GM12878 (cell line): ENCODE data around the gene TCP11L2. TPM values are rescaled to one million over a fixed set of nuclear protein-coding genes. Genes with fewer than 3 reads are reported as not detected.

ENCODE experiments used
- ATAC-seq: fragments of 200-7000 bp; cut with Tn5 transposase; 3 replicates; pipeline ENCODE4 v1.9.1; 2020; ENCODE audit warnings: mild to moderate bottlenecking, moderate library complexity
- BruUV-seq: library from RNA; stranded (reverse); fragments of 400-500 nt; replicated peaks from 2 replicates; lab custom pipeline; 2021; lab: Mats Ljungman, UMichigan
- CTCF ChIA-PET: fragments of 300-600 bp; sonication (Branson Sonifier 250); formaldehyde crosslinking; extraction: SDS; loops from one replicate; lab custom pipeline; 2021; ENCODE audit warnings: inconsistent platforms; lab: Yijun Ruan, JAX
- POLR2A ChIA-PET: fragments of 350-600 bp; formaldehyde crosslinking; extraction: SDS; loops from one replicate; lab custom pipeline; 2021; ENCODE audit warnings: inconsistent platforms; lab: Charles Lee
- RAD21 ChIA-PET: fragments of 300-600 bp; sonication (Branson Sonifier 250); formaldehyde crosslinking; loops from one replicate; lab custom pipeline; 2023; ENCODE audit warnings: antibody characterized with exemption; ENCODE audit not compliant: unreplicated experiment; lab: Charles Lee
- SMC1A ChIA-PET: fragments of 300-600 bp; sonication (Branson Sonifier 250); formaldehyde crosslinking; loops from one replicate; lab custom pipeline; 2023; ENCODE audit not compliant: unreplicated experiment, uncharacterized antibody; lab: Charles Lee
- DNase-seq: peaks from one replicate; pipeline ENCODE4 v3.0.0-alpha.2; 2011; ENCODE audit warnings: low read depth, low spot score
- FAIRE-seq: peaks from 3 replicates; lab custom pipeline; 2011; peaks lifted over from hg19 to GRCh38; lab: Jason Lieb, UNC
- H2AFZ ChIP-seq: 2 replicates; pipeline ENCODE4 v1.6.0; 2011; ENCODE audit warnings: low read depth, low read length, control low read depth; ENCODE audit not compliant: control insufficient read depth
- H3K27ac ChIP-seq: 2 replicates; pipeline ENCODE4 v1.5.1; 2011; ENCODE audit warnings: control low read depth; ENCODE audit not compliant: control insufficient read depth, insufficient read depth
- H3K27me3 ChIP-seq, 2 experiments: replicated peaks in 1 of 2; 2 replicates each; pipeline versions ENCODE4 v1.6.0 to v1.6.1; 2011; ENCODE audit warnings: low read length in 1 of 2; ENCODE audit not compliant: control insufficient read depth in 2 of 2, insufficient read depth in 2 of 2
- H3K36me3 ChIP-seq, 2 experiments: 2 replicates each; pipeline ENCODE4 v1.5.1; 2011; ENCODE audit warnings: low read length in 1 of 2; ENCODE audit not compliant: control insufficient read depth in 2 of 2, insufficient read depth in 2 of 2
- H3K4me1 ChIP-seq: 2 replicates; pipeline ENCODE4 v1.6.1; 2011; ENCODE audit warnings: mild to moderate bottlenecking, low read length, moderate library complexity, mixed read lengths; ENCODE audit not compliant: control insufficient read depth, insufficient read depth
- H3K4me2 ChIP-seq: 2 replicates; pipeline ENCODE4 v1.6.0; 2011; ENCODE audit warnings: control low read depth; ENCODE audit not compliant: control insufficient read depth, insufficient read depth
- H3K4me3 ChIP-seq: fragments of 200-600 bp; sonication (generic); 2 replicates; pipeline ENCODE4 v1.5.1; 2016
- H3K79me2 ChIP-seq: 2 replicates; pipeline ENCODE4 v1.6.0; 2011; ENCODE audit warnings: low read length; ENCODE audit not compliant: control insufficient read depth, insufficient read depth
- H3K9ac ChIP-seq: 2 replicates; pipeline ENCODE4 v1.8.0; 2011; ENCODE audit warnings: low read length, control low read depth, mixed read lengths; ENCODE audit not compliant: control insufficient read depth, insufficient read depth
- H3K9me3 ChIP-seq: replicated peaks from 3 replicates; pipeline ENCODE4 v1.5.1; 2011; ENCODE audit warnings: mild to moderate bottlenecking, low read length; ENCODE audit not compliant: control insufficient read depth, insufficient read depth
- H4K20me1 ChIP-seq: 2 replicates; pipeline ENCODE4 v1.6.0; 2011; ENCODE audit not compliant: control insufficient read depth, insufficient read depth
- ZBED1 ChIP-seq: IDR thresholded peaks from 2 replicates; pipeline ENCODE4 v1.6.1; 2016; ENCODE audit warnings: borderline replicate concordance
- WGBS: methylation state at CpG from one replicate; pipeline ENCODE4 v1.1.6; 2016; ENCODE audit warnings: low lambda C conversion rate; ENCODE audit not compliant: insufficient replicate concordance, insufficient coverage; ENCODE audit errors: missing lambda C conversion rate; 5-methylcytosine and 5-hydroxymethylcytosine counted together
- in situ Hi-C: fragments of 300-500 bp; cut with MboI; formaldehyde crosslinking; loops from 9 replicates; pipeline ENCODE4 v1.14.3; 2018; ENCODE audit warnings: mixed read lengths
- intact Hi-C: fragments of 100-400 bp; cut with micrococcal nuclease; formaldehyde crosslinking; loops from one replicate; pipeline ENCODE4 v1.14.2; 2022; ENCODE audit not compliant: unreplicated experiment
- polyA plus RNA-seq, 11 experiments: library from polyadenylated mRNA; depleted of rRNA in 4 of 11; unstranded in 6 of 11; stranded (reverse) in 5 of 11; fragments of >200 nt; fragmentation: Nextera tagmentation in 4 of 11; fragmentation: Illumina TruSeq in 1 of 11; extraction: Ambion mirVana in 4 of 11; extraction: Trizol in 1 of 11; gene quantifications; 1 replicate in 1 of 11; 2 replicates in 10 of 11; pipeline versions ENCODE4 v1.2.1 to v1.2.3, GENCODE V29; 2011 to 2016; ENCODE audit warnings: inconsistent platforms in 2 of 11, missing spikeins in 2 of 11, low read depth in 1 of 11
- total RNA-seq, 4 experiments: library from RNA; depleted of rRNA in 3 of 4; stranded (reverse); fragments of >200 nt in 3 of 4; fragmentation: Illumina TruSeq in 1 of 4; extraction: Trizol in 1 of 4; gene quantifications; 2 replicates each; pipeline versions ENCODE4 v1.2.1 to v1.2.3, GENCODE V29; 2013 to 2021
- TF ChIP-seq, protein P1 (sequence below): fragments of 450-650 bp; formaldehyde crosslinking; IDR thresholded peaks from 2 replicates; pipeline ENCODE4 v1.4.0; 2020; ENCODE audit warnings: mild to moderate bottlenecking, moderate library complexity

The TCP11L2 gene
- total and polyA plus RNA-seq, 10 of the 15 experiments (the other 5 are each of a cell fraction or from before 2014, with no cell fraction given), result 0.18 to 5.0 (median 0.90) TPM

DNA sequence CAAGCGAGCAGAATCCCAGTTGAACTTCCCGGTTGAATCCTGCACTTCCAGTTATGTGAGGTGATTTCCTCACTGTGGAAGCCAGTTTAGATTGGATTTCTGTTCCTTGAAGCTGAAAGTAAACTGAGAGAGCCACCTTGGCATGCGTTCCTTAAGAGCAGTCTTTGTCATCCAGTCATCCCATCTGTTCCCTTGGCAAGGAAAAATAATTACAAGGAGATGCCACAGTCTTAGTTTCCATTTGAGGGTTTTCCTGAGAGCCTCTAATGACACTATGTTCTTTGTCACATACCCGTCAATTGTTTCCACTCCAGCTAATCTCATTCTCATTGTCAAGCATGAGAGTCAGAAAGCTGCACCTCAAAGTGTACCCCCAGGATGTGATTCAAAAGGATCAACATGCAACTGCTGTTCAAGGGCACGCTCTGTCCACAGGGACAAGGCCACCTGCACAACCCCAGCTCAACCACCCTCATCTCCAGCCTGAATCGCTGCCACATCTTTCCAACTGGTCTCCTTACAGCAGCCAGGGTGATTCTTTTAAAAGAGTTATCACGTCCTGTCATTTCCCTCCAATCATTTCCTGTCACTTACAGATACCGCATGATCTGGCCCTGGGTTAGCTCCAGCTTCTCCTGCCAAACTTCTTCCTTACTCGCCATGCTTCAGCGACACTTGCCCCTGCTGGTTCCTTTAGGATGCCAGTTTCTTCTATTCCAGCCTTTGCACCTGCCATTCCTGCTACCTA lies 18.0 kb upstream of the TCP11L2 start:
- no peak for FAIRE-seq
- 30% methylated on average over 10 of the region's 10 CpGs for WGBS

More for the DNA sequence above, 18.0 kb upstream of the TCP11L2 start:
- no peak overlapping the region for H3K4me2 ChIP-seq
- no peak overlapping the region for H3K27ac ChIP-seq
- POLR2A ChIA-PET, result no interaction called here
- SMC1A ChIA-PET, result interaction anchor here (0.7 to 4.7 kb wide), 5 partner anchors 10 to 57 kb away, joined by 3 to 57 read pairs (median 7); no protein-coding TSS in a partner anchor
- H3K4me1 ChIP-seq, result no peaks in the 10 kb centered on the region
- no peak overlapping the region for H3K4me3 ChIP-seq
- intact Hi-C loops, result loop anchor here (5.0 kb wide), 2 partner anchors 37 to 862 kb away; partner anchors contain the start of gene CKAP4
- no peak for TF ChIP-seq ZBED1
- TF ChIP-seq, protein P1, sequence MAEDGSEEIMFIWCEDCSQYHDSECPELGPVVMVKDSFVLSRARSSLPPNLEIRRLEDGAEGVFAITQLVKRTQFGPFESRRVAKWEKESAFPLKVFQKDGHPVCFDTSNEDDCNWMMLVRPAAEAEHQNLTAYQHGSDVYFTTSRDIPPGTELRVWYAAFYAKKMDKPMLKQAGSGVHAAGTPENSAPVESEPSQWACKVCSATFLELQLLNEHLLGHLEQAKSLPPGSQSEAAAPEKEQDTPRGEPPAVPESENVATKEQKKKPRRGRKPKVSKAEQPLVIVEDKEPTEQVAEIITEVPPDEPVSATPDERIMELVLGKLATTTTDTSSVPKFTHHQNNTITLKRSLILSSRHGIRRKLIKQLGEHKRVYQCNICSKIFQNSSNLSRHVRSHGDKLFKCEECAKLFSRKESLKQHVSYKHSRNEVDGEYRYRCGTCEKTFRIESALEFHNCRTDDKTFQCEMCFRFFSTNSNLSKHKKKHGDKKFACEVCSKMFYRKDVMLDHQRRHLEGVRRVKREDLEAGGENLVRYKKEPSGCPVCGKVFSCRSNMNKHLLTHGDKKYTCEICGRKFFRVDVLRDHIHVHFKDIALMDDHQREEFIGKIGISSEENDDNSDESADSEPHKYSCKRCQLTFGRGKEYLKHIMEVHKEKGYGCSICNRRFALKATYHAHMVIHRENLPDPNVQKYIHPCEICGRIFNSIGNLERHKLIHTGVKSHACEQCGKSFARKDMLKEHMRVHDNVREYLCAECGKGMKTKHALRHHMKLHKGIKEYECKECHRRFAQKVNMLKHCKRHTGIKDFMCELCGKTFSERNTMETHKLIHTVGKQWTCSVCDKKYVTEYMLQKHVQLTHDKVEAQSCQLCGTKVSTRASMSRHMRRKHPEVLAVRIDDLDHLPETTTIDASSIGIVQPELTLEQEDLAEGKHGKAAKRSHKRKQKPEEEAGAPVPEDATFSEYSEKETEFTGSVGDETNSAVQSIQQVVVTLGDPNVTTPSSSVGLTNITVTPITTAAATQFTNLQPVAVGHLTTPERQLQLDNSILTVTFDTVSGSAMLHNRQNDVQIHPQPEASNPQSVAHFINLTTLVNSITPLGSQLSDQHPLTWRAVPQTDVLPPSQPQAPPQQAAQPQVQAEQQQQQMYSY (CRISPR knock-in tag), result no peak
- no peak for DNase-seq
- in situ Hi-C loops, result loop anchor here (5.0 kb wide), 1 partner anchor 57 kb away; no protein-coding TSS in a partner anchor
- CTCF ChIA-PET, result interaction anchor here (1.4 to 9.4 kb wide), 7 partner anchors 9 to 72 kb away, joined by 4 to 206 read pairs (median 7); partner anchors contain the start of gene POLR3B
- H4K20me1 ChIP-seq, result no peaks in the 10 kb centered on the region; the same call in 1 of the 2 replicates
- no peak overlapping the region for H3K9ac ChIP-seq
- no peaks in the 10 kb centered on the region; a peak in 1 of 4 replicates for H3K27me3 ChIP-seq
- RAD21 ChIA-PET, result interaction anchor here (3.9 kb wide), 1 partner anchor 57 kb away, joined by 44 read pairs; no protein-coding TSS in a partner anchor
- no peak for ATAC-seq
- peaks cover 4% of the 10 kb centered on the region; the same call in 2 of the 3 replicates for H3K9me3 ChIP-seq
- H3K79me2 ChIP-seq, result no peaks in the 10 kb centered on the region
- no TSS peak for BruUV-seq
- no peaks in the 10 kb centered on the region for H3K36me3 ChIP-seq
- H2AFZ ChIP-seq, result no peak overlapping the region
